ENCODE measurements around the gene LHFPL6. TPM values are rescaled to one million over a fixed set of nuclear protein-coding genes. Genes with fewer than 3 reads are reported as not detected.

The LHFPL6 gene
- polyA plus RNA-seq, 3 donors: 10.1 to 142 (median 110) TPM

DNA sequence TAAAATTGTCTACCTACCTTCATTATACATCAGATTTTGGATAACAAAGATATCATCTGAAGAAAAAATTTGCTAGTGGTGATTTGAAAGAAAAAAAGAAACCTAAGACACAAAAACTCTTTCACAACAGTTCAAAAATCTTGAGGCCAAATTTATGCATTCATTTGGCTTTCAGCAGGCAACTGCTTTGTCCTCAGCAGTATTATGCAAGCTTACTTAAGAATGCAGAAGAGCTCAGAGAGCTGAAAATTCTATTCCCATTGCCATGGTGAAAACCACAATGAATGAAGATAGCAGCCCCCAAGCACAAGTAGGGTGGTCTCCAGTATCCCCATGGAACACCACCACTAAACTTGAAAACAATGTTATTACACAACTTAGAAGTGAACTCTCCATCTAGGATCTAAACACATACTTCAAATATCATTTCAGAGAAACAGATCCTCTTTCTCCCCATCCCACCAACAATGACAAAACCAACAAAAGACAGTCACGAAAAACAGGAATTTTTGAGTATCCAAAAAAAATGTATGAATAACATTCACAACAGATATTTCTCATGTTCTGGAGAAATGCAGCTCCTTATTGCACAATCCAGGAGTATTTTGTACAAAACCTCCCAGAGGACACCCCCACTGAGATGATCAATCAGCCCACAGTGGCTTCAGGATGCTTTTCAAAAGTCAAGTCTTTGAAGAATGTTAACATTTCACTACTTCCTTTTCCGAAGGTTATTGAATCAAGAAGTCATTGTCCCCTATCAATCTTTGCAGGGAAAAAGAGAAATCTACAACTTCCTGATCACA lies 192.7 kb downstream of the LHFPL6 start:
- no peak overlapping the region for H3K27ac ChIP-seq (ENCODE audit: low read depth, low read length)
- 18 to 47% (median 34%) methylated on average over 2 of the region's 2 CpGs for WGBS, 3 donors

DNA sequence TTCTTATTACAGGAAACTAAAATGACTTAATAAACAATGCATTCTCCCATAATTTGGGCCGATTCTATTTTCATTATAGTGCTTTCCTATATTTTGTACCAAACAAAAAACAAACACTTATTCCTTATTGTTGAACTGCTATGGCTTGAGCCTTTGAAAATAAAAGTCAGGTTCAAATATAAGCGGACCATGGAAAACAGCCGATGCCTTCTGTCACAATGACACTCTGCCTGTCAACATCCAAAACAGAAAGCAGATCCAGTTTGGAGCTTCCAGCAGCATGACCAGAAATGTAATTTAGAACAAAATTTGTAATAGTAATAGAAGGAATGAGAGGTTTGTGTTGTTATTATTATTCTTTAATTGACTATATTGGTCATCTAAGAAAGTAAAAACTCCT lies 194.5 kb downstream of the LHFPL6 start:
- 84 to 88% (median 87%) methylated on average over 3 of the region's 3 CpGs for WGBS, 3 donors
- H3K27ac ChIP-seq (ENCODE audit: low read depth, low read length): no peak overlapping the region

DNA sequence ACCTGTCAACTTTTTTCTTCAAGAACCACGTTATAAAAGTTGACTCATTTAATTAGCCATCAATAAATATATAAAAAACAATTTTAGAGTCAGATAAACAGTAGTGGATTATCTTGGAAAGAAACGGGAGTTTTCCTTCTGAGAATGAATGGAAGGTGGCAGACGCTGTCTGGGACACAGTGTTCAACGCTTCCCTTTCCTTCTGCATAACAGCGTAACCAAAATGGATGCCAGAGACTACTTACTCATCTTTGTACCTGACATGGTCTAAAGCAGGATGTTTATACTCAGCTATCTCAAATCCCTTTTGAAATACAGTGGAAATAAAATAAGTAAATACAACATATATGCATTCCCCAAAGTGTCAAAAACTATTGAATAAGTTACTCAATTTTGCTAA lies 195.2 kb downstream of the LHFPL6 start:
- no peak overlapping the region for H3K27ac ChIP-seq (ENCODE audit: low read depth, low read length)

DNA sequence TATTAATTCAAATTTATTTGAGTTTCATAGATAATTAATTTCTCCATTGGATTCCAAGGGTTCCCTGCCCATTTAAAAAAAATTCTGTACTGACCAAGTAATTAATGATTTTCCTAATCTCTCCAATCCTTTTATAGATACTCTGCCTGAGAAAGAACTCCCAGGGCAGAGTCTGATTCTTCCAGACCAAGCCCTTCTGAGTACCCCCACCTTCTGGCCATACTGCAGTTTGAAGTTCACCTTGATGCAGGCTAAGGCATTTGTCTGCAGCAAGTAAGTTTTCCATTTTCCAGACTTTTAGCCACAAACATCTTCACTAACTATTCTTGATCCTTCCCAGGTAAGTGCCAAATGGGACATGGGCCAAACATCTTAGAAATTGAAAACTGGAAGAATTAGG lies 195.9 kb downstream of the LHFPL6 start:
- no peak overlapping the region for H3K27ac ChIP-seq (ENCODE audit: low read depth, low read length)

More for the DNA sequence above, 195.2 kb downstream of the LHFPL6 start:
- 69 to 91% (median 88%) methylated on average over 5 of the region's 5 CpGs for WGBS, 3 donors

DNA sequence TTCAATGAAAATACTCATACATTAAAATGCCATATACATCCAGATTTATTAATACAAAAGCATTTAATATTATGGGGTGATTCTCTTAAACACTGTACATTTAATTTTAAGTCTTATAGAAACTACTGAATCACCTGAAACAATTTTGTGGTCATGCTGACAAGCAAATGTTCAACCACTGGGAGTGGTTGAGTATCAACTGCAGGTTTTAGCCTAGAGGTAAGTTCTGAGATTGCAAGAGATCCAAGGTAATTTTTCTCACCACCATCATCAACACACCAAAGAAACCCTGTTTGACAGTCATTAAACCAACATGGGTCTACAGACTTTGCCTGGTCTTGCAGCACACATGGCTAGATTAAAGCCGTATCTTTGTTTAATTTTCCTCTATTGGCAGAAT lies 196.3 kb downstream of the LHFPL6 start:
- WGBS, 3 donors: 84 to 100% (median 93%) methylated on average over 1 of the region's 1 CpG
- H3K27ac ChIP-seq (ENCODE audit: low read depth, low read length): no peak overlapping the region

DNA sequence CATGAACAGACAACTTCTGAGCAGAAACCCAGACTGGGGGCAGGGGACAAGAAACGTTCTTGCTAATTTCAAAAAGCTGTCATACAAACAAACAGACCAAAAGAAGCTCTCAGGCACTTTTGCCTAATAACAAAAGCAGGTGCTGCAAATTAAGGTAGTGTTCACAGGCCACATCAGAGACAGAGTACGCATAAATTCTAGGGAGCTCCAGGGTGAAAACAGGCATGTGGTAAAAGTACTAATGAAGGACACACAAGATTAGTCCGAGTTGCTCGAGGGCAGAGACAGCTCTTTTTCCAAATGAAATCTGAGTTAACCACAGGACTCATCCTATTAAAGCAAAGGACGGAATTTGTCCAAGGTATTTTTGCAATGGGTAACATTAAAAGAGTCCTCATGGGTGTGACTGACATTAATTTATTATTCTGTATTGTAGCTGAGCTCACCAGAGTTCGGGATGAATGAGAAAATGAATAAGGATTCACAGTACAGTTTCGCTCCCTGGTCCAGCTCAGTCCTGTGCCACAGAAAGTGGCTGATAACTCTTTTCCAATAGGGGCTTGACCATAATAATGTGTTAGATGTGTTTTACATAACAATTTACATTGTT lies 197.3 kb downstream of the LHFPL6 start:
- 67 to 90% (median 90%) methylated on average over 7 of the region's 7 CpGs for WGBS, 3 donors
- no peak overlapping the region for H3K27ac ChIP-seq (ENCODE audit: low read depth, low read length)

DNA sequence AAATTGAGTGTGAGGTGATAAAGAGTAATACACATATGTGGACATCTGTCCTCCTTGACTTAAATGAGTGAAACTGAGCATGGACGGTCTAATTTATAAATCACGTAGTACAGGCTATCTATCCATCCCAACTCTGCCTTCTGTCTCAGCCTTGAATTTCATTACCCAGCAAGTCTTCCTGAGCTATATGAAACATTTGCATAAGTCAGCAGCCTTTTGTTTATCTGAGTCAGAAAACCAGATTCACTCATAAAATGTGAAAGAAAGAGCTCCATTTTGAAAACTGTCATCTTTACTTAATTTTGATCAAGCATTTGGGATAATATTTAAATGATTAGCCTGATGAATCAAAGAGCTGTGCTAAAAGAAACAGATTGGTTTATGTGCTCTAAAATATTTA lies 197.9 kb downstream of the LHFPL6 start:
- 92 to 94% (median 94%) methylated on average over 2 of the region's 2 CpGs for WGBS, 3 donors
- H3K27ac ChIP-seq (ENCODE audit: low read depth, low read length): no peak overlapping the region

DNA sequence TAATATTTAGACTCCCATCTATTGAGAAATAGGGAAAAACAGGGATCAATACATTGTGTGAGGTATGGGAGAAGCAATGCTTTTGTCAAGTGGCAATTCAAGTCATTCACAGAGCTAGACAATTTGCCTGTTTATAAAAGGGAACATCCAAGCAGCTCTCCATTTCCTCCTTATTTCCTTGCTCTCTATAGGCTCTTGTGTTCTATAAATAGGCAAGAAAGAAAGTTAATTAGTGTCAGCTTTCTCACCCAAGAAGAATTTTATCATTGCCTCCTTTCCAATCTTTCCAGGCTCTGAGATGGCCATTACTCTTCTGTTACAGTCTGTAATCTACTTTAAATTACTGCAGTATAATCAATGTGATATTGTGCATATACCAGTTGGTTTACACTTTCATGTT lies 199.9 kb downstream of the LHFPL6 start:
- no peak overlapping the region for H3K27ac ChIP-seq (ENCODE audit: low read depth, low read length)

DNA sequence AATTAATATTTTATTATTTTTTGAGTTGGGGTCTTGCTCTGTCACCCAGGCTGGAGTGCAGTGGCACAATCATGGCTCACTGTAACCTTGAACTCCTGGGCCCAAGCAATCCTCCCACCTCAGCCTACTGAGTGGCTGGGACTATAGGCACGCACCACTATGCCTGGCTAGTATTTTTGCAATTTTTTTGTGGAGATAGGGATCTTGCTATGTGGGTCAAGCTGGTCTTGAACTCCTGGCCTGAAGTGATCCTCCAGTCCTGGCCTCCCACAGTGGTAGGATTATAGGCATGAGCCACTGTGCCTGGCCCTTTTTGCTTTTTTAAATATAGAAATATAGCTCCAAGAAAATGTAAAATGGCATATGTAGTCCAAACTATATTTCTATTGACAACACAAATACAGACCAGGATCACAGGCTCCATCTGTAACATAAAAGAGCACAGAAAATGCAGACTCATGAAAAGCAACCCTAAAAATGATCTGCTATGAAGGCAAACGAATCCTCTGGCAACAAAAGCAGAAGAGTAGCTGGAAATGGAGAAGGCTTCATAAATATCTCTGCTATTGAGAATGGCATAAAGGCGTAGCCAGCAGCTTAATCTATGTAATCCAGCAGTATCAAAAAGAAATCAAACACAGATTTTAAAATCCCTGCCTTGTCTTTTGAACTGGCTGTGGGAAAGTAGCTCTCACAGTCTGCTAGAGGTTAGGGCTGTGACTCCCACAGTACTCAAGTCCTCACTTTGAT lies 200.6 kb downstream of the LHFPL6 start:
- WGBS, 3 donors: 68 to 80% (median 72%) methylated on average over 3 of the region's 3 CpGs
- no peak overlapping the region for H3K27ac ChIP-seq (ENCODE audit: low read depth, low read length)

DNA sequence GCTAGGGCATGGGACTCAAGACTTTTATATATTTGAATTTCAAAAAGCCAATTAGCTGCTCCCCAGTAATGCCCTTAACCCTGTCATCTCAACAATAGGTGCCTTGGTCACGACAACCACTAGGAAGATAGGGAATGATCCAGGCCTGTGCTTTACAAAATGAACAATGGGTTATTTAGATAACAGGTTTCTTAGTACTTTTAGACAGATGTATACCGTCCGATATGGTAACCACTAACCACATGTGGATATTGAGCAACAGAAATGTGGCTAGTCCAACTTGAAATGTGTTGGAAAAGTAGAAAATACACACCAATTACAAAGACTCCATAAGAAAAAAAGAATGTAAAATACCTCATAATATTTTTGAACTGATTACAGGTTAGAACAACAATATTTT lies 201.2 kb downstream of the LHFPL6 start:
- no peak overlapping the region for H3K27ac ChIP-seq (ENCODE audit: low read depth, low read length)
- WGBS, 3 donors: 62 to 85% (median 66%) methylated on average over 3 of the region's 3 CpGs

DNA sequence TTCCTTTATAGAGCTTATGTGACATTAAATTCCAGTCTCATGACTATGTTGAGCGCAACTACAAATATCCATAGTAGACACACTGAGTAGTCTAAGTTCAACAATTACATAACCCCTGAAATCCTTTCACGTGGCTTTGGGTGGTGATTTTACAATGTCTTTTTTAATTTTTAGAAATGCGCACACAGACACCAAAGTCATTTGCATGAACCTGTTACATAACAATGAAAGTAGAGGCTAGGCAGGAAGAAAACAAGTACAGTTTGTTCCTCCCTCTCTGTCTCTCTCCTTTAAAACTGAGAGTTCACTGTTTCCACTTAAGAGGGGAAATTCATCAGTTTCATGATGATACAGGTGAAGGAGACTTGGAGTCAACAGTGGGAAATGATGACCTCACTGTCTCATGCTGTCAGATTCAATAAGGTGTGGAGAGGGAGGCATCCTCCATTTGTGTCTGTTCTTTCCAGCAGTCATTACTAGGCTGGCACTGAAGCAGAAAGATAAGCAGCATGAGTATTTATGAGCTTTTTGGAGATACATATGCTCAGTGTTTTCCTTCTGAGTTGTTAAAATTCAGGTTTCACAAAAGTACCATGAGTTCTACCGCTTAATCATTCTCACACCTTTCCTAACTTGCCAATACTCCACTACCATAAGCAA lies 201.8 kb downstream of the LHFPL6 start:
- WGBS, 3 donors: 72 to 86% (median 77%) methylated on average over 4 of the region's 4 CpGs
- H3K27ac ChIP-seq (ENCODE audit: low read depth, low read length): no peak overlapping the region

DNA sequence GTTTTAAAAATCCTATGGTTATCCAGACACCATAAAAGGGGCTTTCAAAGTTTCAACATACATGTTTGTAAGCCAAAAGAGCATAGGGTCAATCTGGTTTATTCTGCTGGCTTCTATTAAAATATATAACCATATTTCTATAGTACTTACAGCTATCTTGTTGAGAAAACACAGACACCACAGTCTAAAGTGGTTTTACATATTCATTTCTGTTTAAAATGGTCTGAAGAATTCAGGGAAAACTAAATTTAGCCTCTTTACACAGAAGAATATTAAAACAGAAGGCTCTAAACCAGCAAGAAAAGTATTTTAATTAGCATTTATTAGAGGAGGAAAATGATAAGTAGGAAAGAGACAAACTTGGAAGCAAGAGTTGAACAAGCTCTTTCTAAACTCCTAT lies 203.9 kb downstream of the LHFPL6 start:
- no peak overlapping the region for H3K27ac ChIP-seq (ENCODE audit: low read depth, low read length)

DNA sequence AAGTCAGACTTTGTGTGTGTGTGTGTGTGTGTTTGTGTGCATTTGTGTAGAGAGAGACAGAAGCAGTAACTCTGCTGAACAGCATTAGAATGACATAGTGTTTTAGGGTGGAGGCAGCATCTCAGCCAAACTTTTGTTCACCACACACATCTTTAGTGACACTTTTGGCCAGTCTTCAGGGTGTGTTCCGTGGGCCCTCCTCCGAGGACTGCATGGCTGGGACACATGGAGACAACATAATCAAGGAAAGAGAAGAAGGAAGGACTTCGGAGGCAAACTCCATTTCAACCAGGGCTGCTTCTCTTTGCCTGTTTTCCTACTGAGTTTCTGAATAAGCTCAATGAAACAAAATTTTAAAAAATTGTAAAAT lies 205.1 kb downstream of the LHFPL6 start:
- H3K27ac ChIP-seq (ENCODE audit: low read depth, low read length): no peak overlapping the region
- WGBS, 3 donors: 62 to 77% (median 66%) methylated on average over 3 of the region's 3 CpGs

DNA sequence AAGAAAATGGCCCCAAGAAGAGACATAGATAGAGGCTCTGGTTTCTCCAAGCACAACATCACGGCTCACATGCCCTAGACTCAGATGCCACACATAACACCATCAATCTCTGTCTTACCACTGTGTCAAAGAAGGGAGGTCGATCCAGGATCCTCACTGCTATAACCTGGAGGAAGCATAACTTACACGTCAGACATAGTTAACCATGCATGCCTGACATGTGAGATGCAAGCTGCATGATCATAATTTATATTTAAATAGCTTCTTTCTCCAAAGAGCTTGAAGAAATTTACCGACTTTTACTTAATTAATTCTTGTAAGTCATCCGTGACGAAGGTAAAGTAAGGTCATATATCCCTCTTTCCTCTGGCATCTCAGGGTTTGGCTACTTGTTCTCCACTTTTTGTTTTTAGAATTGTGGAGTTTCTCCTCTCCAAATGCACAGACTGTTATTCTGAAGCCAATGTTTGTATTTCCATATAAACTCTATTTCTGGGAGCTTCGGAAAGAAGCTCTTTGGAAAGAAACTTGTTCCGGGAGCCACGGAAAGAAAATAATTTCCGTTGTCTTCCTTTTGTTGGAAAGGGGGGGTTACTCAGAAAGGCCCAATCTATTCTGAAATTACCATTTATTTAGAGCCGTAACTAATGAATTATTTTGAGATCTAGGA lies 205.6 kb downstream of the LHFPL6 start:
- no peak overlapping the region for H3K27ac ChIP-seq (ENCODE audit: low read depth, low read length)
- WGBS, 3 donors: 68 to 72% (median 71%) methylated on average over 11 of the region's 11 CpGs

DNA sequence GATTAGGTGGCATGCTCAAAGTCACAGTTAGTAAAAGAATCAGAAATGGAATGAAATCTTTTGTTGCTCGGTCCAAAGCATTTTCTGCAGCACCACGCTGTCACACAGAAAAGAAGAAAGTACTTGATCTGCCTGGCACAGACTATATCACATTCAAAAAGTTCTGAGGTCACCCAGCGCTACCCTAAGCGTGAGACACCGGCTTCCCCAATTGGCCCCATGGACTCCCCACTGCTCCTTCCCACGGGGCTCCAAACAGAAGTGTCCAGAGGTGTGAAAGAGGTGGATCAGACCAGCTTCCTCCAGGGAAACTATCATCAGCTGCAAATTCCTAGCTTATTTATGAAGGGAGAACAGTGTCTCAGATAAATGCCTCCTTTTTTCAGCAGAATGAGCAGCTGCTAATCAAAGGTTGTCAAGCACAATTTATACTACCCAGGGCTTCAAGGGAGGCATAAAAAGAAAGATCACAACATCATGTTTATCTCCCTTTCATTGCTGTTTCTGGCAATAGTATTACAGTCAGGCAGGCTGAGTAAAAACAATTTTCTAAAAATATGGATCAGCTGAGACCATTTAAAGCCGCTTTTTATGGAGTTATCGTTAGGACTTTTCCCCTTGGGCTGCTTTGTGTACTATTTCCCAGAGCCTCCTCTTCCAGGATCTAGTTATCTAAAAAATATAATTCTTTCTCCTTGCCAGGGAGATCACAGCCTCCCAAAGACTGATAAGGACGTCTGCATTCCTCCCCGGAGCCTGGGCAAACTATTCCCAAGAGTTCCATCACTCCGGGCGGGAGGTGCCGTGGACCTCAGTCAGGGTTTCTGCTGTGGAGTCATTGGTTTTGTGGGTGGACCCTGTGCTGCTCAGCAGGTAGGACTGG lies 208.0 kb downstream of the LHFPL6 start:
- H3K27ac ChIP-seq (ENCODE audit: low read depth, low read length): no peak overlapping the region
- WGBS, 3 donors: 43 to 59% (median 52%) methylated on average over 13 of the region's 13 CpGs

DNA sequence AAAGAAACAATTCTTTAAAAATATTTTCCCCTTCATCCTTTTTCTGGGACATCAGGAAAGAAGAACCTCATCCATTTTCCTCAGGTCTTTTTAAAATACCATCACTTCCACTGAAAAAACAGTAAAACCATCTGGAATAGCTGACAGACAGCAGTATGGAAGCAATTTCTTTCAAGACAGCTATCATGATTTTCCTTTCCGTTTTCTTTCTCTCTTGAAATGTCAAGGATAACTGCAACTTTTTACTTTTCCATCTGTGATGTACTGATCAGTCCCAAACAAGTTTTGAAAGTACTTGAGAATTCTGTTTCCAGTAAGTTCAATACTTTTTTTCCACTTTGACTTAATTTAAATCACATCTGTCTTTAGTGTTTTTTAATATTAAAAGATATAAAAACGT lies 211.2 kb downstream of the LHFPL6 start:
- H3K27ac ChIP-seq (ENCODE audit: low read depth, low read length): no peak overlapping the region
- 72 to 95% (median 89%) methylated on average over 2 of the region's 2 CpGs for WGBS, 3 donors

DNA sequence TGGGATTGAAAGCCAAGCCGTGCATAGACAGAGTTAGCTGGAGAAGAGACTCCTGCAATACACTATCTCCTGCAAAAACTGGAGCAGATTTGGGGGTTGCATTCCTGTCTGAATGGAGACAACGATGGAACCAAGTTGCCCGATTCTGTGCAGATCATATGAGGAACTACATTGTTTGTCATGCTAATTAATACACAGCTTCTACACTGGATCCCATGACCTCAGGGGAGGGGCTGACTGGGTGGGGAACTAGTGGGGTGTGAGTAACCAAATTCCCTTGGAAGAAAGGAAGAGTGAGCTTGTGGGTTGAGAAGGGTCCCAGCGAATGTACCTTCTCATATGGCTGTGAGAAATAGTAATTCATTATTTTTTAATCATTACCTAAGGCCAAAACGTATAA lies 214.0 kb downstream of the LHFPL6 start:
- 70 to 84% (median 74%) methylated on average over 5 of the region's 5 CpGs for WGBS, 3 donors

More for the DNA sequence above, 214.0 kb downstream of the LHFPL6 start:
- no peak overlapping the region for H3K27ac ChIP-seq (ENCODE audit: low read depth, low read length)
